DND-41 (cell line): ENCODE measurements around the gene ZNF275.
"Not testable (repeated sequence)": the region's sequence is repeated elsewhere in the genome, so short reads cannot be mapped to it uniquely, and the experiment has no call there.

Source experiments
- CTCF ChIP-seq: IDR thresholded peaks from 2 replicates; pipeline ENCODE4 v1.5.1; 2012; ENCODE audit warnings: borderline replicate concordance, low read length, moderate library complexity, mild to moderate bottlenecking; ENCODE audit not compliant: poor library complexity, severe bottlenecking; ENCODE audit errors: extremely low read depth
- EZH2 ChIP-seq: IDR thresholded peaks from 3 replicates; pipeline ENCODE4 v1.6.1; 2012; ENCODE audit warnings: borderline replicate concordance, low read depth, mild to moderate bottlenecking, moderate library complexity, low read length, inconsistent platforms; ENCODE audit not compliant: severe bottlenecking

- TF ChIP-seq CTCF, EZH2: not testable (repeated sequence)
Measured at GRCh38 chrX:153384973-153385372, 51.0 kb downstream of the ZNF275 start.
